Measurements from ENCODE around the gene UNC5C.

UNC5C gene

DNA sequence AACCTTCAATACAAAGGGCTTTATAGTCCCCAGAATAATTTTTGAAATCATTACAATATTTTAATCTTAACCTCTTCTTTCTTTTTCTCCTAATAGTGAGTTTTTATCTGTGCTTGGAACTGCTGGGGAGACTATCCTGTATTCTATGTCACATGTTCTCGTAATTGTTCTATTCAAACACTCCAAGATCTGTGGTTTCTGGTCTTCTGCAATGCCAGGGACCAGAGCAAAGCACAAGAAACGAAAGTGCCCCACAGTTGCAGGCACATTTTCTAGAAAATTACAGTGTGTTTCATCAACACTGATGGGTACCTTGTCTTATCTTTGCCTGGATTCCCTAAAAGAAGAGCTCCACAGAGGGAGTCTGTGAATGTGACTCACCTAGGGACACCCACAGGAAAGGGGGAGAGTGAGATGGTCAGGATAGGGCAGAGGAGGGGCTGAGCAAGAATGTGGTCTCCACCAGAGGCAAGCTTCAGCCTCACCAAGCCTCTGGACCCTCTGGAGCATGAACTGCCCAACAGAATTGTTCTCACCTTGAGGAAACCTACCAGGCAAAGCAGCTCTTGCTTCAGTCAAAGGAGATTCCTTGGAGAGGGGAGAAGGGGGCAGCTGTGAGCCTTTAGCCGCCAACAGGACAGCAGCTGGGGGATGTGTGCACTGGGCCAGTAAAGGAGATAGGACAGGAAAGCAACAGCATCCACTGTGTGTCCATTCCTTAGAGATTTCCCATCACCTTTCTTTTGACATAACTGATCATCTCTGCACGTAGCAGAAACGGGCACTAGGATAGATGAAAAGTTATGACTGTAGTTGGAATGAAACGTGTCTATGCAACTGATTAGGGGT is 25.9 kb downstream of the UNC5C start:
- no peak for DNase-seq (ENCODE audit: low read depth in 2 of 2)

GRCh38 chr4:95517576-95518345 is 31.0 kb downstream of the UNC5C start:
- DNase-seq (ENCODE audit: low read depth in 2 of 2): no peak

- DNase-seq (ENCODE audit: low read depth in 2 of 2): no peak
Measured at GRCh38 chr4:95516528-95517017, 32.2 kb downstream of the UNC5C start.

DNA sequence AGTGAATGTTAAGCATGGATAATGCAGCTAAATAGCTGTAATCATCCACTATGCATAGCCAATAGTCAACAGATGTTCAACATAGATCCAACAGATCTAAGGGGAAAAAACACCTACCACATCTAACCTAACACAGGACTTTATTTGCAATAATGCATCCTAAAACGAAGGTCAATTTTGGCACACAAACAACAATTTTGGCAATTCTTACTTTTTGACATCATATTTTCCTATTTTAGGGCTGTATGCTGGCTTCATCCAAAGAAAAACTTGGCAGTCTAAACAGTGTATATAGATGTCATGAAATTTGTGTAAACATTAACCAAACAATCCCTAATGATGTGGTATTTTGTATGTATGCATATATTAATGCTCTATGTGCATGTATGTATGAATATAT is 33.2 kb downstream of the UNC5C start:
- no peak for DNase-seq (ENCODE audit: low read depth in 2 of 2)

DNA sequence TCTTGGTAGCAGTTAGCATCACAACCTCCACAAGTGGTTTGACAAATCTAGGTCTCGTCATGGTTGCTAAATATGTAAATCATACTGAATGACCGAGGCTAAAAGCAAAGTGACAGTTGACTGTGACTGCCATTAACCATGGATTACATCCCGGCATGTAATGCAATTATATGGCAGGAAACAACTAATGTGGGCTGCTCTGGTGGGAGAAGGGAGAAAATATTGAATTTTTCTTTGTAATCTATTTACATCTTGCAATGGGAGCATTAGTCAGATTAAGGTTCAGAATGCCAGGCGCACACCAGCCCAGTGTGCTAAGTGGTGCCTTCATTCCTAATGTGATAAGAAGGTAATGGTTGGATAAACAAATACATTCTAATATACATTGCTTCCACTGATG is 35.8 kb downstream of the UNC5C start:
- no peak for DNase-seq (ENCODE audit: low read depth in 2 of 2)

- no peak for DNase-seq (ENCODE audit: low read depth in 2 of 2)
Measured at GRCh38 chr4:95511477-95511876, 37.3 kb downstream of the UNC5C start.

- no peak for DNase-seq (ENCODE audit: low read depth in 2 of 2)
Measured at GRCh38 chr4:95510877-95511276, 37.9 kb downstream of the UNC5C start.

GRCh38 chr4:95510145-95510544 is 38.6 kb downstream of the UNC5C start:
- no peak for DNase-seq (ENCODE audit: low read depth in 2 of 2)

DNA sequence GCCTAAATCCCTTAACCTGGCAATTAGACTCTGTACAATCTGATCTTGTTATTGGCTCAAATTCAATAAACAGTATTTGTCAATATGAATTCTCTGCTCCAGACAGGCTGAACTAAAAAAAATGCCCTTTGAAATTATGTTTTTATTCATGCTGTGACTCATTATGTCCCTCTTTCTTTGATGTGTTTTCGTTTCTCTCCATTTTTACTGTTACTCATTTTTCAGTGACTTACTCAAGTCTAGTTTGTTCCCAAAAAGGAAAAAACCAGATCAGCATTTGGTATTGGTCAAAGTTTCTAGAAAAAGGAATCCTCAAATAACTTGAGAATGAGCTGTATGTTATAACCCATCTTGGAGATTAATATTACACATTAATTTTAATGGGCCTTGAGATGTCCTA is 40.4 kb downstream of the UNC5C start:
- no peak for DNase-seq (ENCODE audit: low read depth in 2 of 2)

DNA sequence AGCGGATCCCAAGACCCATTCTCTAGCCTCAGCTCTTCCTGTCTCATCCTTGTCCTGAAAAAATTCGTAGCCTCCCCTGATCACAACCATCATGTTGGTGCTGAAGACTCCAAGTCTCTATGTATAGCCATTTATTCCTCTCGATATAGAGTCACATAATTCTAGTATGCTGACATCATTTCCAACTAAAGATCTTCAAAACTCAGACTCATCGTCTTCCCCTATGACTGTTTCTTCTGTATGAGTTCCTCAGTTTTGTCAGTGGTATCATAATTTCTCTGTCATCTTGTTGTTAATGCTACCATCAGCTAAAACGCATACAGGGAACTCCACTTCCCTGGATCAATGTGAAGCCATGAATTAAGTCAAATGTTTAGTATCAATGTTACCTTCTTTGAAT is 41.2 kb downstream of the UNC5C start:
- DNase-seq (ENCODE audit: low read depth in 2 of 2): no peak

DNA sequence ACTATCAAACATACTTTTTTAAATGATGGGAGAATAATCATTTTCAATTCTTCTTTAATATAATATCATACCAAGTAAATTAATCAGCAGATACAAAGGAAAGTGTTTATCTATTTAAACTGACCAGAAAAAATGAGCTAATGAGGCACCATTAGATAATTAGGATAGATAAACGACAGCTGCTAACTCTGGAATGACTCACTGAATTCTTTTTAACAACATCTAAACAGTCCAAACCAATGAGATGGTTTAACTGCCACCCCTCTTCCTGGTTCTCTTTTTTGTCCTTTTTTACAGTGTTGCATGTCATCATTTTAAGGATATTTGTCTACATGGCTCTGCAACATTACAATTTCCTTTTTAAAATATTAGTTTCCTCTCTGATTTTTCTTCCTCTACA is 41.6 kb downstream of the UNC5C start:
- no peak for DNase-seq (ENCODE audit: low read depth in 2 of 2)

DNA sequence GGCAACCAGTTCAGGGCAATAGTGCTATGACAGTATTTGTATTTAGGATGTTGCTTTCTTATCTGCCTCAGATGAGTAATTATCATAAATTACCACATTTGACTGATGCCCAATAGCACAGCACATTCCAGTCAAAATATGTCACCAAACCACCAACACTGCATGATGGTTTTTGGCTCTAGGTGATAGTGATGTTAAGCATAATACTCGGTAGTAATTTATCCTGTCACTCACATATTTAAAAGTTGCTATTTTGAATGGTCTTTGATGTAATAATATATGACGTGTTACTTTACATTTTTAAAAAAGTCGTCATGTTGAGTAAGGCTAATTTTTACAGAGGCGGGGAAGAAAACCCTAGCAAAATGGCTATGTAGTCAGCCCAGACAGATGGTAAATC is 42.5 kb downstream of the UNC5C start:
- no peak for DNase-seq (ENCODE audit: low read depth in 2 of 2)

- no peak for DNase-seq (ENCODE audit: low read depth in 2 of 2)
Measured at GRCh38 chr4:95505799-95506198, 43.0 kb downstream of the UNC5C start.

- DNase-seq (ENCODE audit: low read depth in 2 of 2): no peak
Measured at GRCh38 chr4:95505151-95505550, 43.6 kb downstream of the UNC5C start.

DNA sequence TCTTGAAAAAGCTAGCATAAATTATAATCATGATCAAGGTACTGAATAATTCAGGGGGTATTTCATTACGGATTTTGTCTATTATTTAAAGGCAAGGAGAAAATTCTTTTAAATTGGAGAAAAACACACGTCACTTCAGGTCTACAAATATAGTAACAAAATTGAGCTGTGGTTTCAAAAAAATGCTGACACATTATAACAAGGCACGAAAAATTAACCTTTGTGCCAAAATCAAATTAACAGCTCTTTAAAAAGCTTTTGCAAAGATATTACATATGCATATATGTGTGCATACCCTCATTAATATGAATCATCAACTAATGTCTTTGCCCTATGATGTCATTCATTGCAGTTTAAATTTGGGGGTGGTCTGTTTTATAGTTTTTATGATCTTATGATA is 44.3 kb downstream of the UNC5C start:
- no peak for DNase-seq (ENCODE audit: low read depth in 2 of 2)

DNA sequence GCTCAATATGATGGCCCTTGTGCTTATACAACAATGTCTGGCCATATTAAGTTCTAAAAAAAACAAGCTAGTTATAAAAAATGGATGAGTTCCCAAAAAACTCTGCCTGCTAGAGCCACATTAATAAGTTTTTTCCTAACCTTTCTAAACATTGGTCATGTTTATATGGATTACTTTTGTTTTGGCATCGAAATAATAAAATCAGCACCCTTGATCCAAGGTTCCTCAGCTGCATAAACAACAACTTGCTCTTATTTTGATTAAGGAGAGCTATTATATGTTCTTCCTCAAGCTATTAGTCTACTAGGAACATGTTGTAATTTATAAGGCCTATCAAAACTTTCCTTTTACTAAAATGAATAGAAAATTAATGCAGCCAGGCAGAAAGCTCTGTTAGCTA is 48.4 kb downstream of the UNC5C start:
- DNase-seq (ENCODE audit: low read depth in 2 of 2): no peak

DNA sequence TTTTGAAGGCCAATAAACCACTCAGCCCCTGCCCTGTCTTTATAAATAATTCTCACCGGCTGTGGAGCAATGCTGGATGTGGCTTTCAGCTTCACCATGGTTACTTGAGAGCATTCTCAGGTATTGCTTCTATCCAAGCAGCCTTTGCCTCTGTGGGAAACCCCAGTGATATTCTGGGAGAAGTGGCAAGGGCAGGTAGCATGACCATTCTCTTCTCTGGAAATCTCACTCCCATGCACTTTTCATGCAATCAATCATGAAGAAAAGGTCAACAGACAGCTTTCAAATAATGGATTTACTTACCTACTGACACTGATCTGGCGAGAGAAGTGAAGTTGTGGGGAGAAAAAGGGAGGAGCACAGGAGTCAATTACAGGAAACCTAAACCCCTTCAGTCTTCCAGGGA is 49.5 kb downstream of the UNC5C start:
- DNase-seq (ENCODE audit: low read depth in 2 of 2): no peak

DNA sequence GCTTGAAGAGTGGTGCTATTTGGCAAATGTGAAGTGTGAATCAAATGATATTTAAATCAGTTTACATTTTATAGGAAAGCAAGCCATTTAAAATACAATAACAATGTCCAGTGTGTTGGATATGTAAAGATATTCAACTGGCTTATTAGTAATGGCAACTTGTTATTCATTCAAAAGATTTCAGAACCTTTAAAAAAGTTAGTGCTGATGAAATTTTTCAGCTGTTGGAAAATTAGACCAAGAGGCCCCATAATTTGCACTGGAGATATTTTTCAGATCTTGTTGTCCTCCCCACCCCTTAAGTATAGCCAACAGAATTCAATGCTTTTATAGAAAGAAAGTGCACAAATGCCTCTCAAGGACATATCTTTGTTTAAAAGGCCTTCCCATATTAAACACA is 54.6 kb downstream of the UNC5C start:
- DNase-seq (ENCODE audit: low read depth in 2 of 2): no peak

DNA sequence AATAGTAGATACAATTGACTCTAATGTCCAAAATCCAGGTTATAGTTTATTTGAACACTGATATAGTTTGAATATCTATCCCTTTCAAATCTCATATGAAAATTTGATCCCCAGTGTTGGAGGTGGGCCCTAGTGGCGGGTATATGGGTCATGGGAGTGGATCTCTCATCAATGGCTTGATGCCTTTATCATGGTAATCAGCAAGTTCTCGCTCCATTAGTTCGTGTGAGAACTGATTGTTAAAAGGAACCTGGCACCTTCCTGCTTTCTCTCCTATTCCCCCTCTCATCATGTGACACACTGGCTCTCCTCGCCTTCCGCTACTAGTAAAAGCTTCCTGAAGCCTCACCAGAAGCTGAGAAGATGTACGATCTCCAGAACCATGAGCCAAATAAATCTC is 70.1 kb downstream of the UNC5C start:
- DNase-seq (ENCODE audit: low read depth in 2 of 2): no peak

DNA sequence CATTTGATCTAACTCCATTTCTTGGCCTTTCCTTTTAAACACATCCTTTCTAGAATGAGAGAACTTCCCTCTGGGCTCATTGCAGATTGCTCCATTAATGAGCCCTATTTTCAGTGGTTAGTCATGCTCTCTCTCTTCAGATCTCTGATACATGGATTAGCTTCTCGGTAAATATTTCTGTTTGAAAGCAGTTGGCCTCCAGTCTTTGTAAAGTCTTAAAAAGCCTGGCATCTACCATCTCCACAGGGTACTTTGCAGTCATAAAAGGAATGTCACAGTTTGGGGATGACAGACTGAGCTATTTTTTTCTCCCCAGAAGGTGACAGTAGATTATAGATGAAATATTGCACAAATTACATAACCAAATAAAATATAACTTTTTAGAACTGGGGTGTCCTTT is 72.7 kb downstream of the UNC5C start:
- no peak for DNase-seq (ENCODE audit: low read depth in 2 of 2)

- no peak for DNase-seq (ENCODE audit: low read depth in 2 of 2)
Measured at GRCh38 chr4:95472534-95472933, 76.2 kb downstream of the UNC5C start.

DNA sequence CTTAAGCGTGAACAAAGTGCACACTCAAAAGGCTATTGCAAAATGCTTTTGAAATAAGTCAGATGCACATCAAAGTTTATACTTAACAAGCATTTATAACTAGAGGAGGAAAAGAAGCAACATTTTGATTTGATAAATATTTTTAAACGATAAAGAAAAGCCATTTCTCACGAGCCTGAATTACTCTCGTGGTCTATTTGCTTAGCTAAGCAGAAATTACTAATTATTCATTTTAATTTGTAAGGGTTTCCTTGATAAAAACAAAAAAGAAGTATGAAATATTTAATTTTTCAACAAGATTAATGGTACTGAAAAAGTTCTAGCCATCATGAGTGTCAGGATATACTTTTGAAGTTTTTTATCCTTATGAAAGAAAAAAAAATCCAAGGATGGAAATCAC is 78.2 kb downstream of the UNC5C start:
- DNase-seq (ENCODE audit: low read depth in 2 of 2): no peak

- DNase-seq (ENCODE audit: low read depth in 2 of 2): no peak
Measured at GRCh38 chr4:95469617-95470016, 79.2 kb downstream of the UNC5C start.

Measured in stimulated activated CD8-positive, alpha-beta memory T cell treated with anti-CD3 and anti-CD28 coated beads, Interleukin-2, amount 100 ng/mL, for 1 hour (primary cell).